ENCODE data around the gene LAMA2. TPM values are rescaled to one million over a fixed set of nuclear protein-coding genes. Genes with fewer than 3 reads are reported as not detected.

The LAMA2 gene
- total RNA-seq, 1 experiment from 2014 or later: 2.2 TPM

DNA sequence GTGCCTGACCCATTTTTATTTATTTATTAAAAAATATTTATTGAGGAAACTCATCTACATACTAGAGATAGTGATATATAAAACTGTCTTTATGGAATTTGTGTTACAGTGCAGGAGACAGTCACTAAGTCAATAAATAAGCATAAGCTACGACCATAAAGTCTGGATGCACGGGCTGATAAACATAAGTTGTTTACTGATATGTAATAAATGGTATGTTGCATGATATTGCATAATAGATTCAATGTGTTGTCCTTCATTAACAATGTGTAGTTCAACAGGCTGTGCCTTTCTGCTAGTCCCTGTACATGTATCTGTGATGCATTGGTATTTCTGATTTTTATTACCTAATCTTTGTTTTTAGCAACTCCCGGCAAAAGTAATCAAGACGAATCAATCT, 515.8 kb downstream of the LAMA2 start:
- no peaks in the 10 kb centered on the region for H3K36me3 Mint-ChIP-seq (ENCODE audit: insufficient read depth, unreplicated experiment)

GRCh38 chr6:129402244-129402643, 519.3 kb downstream of the LAMA2 start:
- intact Hi-C loops (cut with micrococcal nuclease): no loop called here
- BruUV-seq (replicated peaks): no TSS peak
- Mint-ChIP-seq H3K4me1 (ENCODE audit: insufficient read depth, unreplicated experiment) (no peaks in the 10 kb centered on the region), H3K36me3 (ENCODE audit: insufficient read depth, unreplicated experiment) (no peaks in the 10 kb centered on the region), H3K4me3 (ENCODE audit: unreplicated experiment) (no peak overlapping the region), H3K27me3 (ENCODE audit: insufficient read depth, unreplicated experiment) (no peaks in the 10 kb centered on the region), H3K9me3 (ENCODE audit: unreplicated experiment) (no peaks in the 10 kb centered on the region), H3K27ac (ENCODE audit: low read depth, unreplicated experiment) (no peak overlapping the region)
- ChIA-PET POLR2A (no interaction called here), CTCF (interaction anchor here (0.9 to 1.2 kb wide), 3 partner anchors 9 to 676 kb away, joined by 3 to 4 read pairs (median 3); no protein-coding TSS in a partner anchor)
- TF ChIP-seq, protein P1, sequence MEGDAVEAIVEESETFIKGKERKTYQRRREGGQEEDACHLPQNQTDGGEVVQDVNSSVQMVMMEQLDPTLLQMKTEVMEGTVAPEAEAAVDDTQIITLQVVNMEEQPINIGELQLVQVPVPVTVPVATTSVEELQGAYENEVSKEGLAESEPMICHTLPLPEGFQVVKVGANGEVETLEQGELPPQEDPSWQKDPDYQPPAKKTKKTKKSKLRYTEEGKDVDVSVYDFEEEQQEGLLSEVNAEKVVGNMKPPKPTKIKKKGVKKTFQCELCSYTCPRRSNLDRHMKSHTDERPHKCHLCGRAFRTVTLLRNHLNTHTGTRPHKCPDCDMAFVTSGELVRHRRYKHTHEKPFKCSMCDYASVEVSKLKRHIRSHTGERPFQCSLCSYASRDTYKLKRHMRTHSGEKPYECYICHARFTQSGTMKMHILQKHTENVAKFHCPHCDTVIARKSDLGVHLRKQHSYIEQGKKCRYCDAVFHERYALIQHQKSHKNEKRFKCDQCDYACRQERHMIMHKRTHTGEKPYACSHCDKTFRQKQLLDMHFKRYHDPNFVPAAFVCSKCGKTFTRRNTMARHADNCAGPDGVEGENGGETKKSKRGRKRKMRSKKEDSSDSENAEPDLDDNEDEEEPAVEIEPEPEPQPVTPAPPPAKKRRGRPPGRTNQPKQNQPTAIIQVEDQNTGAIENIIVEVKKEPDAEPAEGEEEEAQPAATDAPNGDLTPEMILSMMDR (IDR thresholded peaks at IDR 0.05; ENCODE audit: unreplicated experiment): no peak
- peak; percentile 39 for DNase-seq (ENCODE audit: unreplicated experiment)

More for the DNA sequence above, 515.8 kb downstream of the LAMA2 start:
- Mint-ChIP-seq H3K27ac (ENCODE audit: low read depth, unreplicated experiment) (no peak overlapping the region), H3K9me3 (ENCODE audit: unreplicated experiment) (no peaks in the 10 kb centered on the region), H3K4me1 (ENCODE audit: insufficient read depth, unreplicated experiment) (no peaks in the 10 kb centered on the region), H3K27me3 (ENCODE audit: insufficient read depth, unreplicated experiment) (no peaks in the 10 kb centered on the region), H3K4me3 (ENCODE audit: unreplicated experiment) (no peak overlapping the region)
- ChIA-PET CTCF (interaction anchor here (0.6 kb wide), 2 partner anchors 45 to 80 kb away, joined by 3 read pairs; no protein-coding TSS in a partner anchor), POLR2A (interaction anchor here (0.6 kb wide), 1 partner anchor 1197 kb away, joined by 3 read pairs; no protein-coding TSS in a partner anchor)
- intact Hi-C loops (cut with micrococcal nuclease): no loop called here
- TF ChIP-seq, protein P1 (IDR thresholded peaks at IDR 0.05; ENCODE audit: unreplicated experiment): no peak
- no TSS peak for BruUV-seq (replicated peaks)
- DNase-seq (ENCODE audit: unreplicated experiment): no peak

DNA sequence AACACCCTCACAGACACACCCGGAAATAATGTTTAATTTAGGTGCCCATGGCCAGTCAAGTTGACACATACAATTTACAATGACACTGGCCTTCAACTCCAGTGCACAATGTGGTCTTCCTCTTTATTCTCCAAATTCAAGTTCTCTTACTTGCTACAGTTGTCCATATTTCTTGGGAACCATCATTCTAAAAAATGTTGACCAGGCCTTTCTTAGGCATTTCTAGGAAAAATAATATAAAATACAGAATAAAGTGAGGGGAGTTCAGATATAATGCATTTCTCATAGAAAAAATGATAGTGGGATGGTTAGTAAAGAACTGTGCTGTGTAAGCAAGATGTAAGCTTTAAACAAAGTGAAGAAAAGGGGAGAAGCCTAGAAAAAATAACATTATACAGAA, 528.2 kb downstream of the LAMA2 start:
- intact Hi-C loops (cut with micrococcal nuclease): no loop called here
- Mint-ChIP-seq H3K4me1 (ENCODE audit: insufficient read depth, unreplicated experiment) (no peaks in the 10 kb centered on the region), H3K36me3 (ENCODE audit: insufficient read depth, unreplicated experiment) (no peaks in the 10 kb centered on the region), H3K27ac (ENCODE audit: low read depth, unreplicated experiment) (no peak overlapping the region), H3K4me3 (ENCODE audit: unreplicated experiment) (no peak overlapping the region), H3K27me3 (ENCODE audit: insufficient read depth, unreplicated experiment) (no peaks in the 10 kb centered on the region), H3K9me3 (ENCODE audit: unreplicated experiment) (no peaks in the 10 kb centered on the region)
- TF ChIP-seq, protein P1 (IDR thresholded peaks at IDR 0.05; ENCODE audit: unreplicated experiment): no peak
- no peak for DNase-seq (ENCODE audit: unreplicated experiment)
- BruUV-seq (replicated peaks): no TSS peak
- ChIA-PET CTCF (interaction anchor here (1.2 kb wide), 1 partner anchor 9 kb away, joined by 4 read pairs; no protein-coding TSS in a partner anchor), POLR2A (no interaction called here)

DNA sequence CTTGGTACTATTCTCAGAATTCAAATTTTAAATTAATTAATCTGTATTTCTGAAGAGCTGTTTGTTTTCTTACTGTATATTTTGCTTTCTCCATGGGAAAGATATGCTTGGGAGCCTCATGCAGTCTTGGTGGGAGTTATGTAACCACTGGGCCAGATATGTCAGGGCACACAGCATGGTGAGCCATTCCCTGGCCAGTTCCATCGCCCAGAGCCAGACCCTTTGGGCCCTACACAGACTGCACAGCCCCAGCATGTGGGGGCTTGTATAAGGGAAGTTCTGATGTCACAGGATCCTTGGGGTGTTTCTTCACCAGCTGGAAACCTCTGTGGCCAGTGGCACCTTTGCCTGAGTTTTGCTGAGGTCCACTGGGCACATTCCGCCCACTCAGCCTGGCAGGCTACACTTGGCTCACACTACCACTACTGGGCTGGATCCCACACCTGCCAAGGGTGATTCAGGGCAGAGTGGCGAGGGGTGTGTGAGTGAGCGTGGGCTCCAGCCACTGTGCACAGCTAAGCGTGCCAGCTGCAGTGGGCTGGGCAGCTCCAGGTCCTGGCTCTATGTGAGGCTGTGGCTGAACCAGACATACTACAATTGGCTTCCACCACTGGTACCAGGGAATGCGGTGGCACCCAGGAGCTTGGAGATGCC, 533.5 kb downstream of the LAMA2 start:
- CTCF ChIA-PET: no interaction called here
- BruUV-seq (replicated peaks): no TSS peak
- H3K36me3 Mint-ChIP-seq (ENCODE audit: insufficient read depth, unreplicated experiment): no peaks in the 10 kb centered on the region

More for the DNA sequence above, 533.5 kb downstream of the LAMA2 start:
- no peak overlapping the region for H3K27ac Mint-ChIP-seq (ENCODE audit: low read depth, unreplicated experiment)
- H3K9me3 Mint-ChIP-seq (ENCODE audit: unreplicated experiment): no peaks in the 10 kb centered on the region
- no peak overlapping the region for H3K4me3 Mint-ChIP-seq (ENCODE audit: unreplicated experiment)
- intact Hi-C loops (cut with micrococcal nuclease): no loop called here
- H3K4me1 Mint-ChIP-seq (ENCODE audit: insufficient read depth, unreplicated experiment): no peaks in the 10 kb centered on the region
- TF ChIP-seq, protein P1 (IDR thresholded peaks at IDR 0.05; ENCODE audit: unreplicated experiment): no peak
- DNase-seq (ENCODE audit: unreplicated experiment): peak; percentile 10
- POLR2A ChIA-PET: no interaction called here
- no peaks in the 10 kb centered on the region for H3K27me3 Mint-ChIP-seq (ENCODE audit: insufficient read depth, unreplicated experiment)
